NK-92 (cell line): ENCODE results near the gene CAPNS2.
"Not testable (repeated sequence)": the region's sequence is repeated elsewhere in the genome, so short reads cannot be mapped to it uniquely, and the experiment has no call there.

Source experiments
- DNase-seq: peaks from one replicate; lab custom pipeline; 2025; ENCODE audit not compliant: unreplicated experiment; lab: John Stamatoyannopoulos, UW

CAPNS2 gene

DNA sequence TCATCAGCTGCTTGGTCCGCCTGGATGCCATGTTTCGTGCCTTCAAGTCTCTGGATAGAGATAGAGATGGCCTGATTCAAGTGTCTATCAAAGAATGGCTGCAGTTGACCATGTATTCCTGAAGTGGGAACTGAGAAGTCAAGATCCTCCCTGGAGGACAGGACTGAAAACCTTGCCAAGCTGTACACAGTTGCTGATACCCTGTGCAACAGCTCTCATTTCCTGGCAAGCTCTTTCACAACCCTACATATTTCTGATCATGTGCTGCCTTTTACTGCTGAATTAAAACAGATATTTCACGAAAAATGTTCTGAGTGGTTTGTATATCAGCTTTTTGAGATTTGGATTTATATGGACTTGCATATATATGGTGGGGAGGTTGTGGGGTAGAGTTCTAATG is 898 bp downstream of the CAPNS2 start:
- DNase-seq, result no peak

DNA sequence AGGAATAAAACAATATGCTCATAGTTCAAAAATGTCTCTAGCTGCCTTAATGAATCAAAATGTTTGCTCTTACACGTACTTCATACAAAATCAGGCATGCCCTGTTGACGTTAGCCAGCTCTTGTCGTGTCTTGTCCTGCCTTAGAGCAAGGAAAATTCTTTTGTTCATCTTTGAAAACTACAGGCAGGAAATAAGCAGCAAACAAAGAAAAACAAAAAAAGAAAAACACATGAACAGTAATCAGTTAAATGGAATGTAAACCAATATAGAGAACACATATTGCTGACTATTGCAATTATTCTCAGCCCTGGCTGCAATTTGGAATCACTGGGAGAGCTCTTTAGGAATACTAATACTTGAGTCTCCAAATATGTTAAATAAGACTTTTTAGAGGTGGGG is 1.7 kb downstream of the CAPNS2 start:
- no peak for DNase-seq

- no peak for DNase-seq
Measured at GRCh38 chr16:55569025-55569424, 2.5 kb downstream of the CAPNS2 start.

DNA sequence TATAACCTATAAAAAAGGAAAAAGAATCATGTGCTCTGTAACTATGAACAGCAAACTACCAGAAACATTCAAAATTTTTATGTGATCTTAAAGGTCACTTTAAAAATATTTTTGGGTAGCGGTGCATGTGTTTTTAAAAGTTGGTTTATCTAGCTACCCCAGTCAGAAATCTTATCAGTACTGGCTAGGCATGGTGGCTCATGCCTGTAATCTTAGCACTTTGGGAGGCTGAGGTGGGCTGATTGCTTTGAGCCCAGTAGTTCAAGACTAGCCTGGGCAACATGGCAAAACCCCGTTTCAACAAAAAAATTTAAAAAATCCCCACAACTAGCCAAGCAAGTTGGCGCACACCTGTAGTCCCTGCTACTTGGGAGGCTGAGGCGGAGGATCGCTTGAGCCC is 3.7 kb downstream of the CAPNS2 start:
- DNase-seq, result no peak

DNA sequence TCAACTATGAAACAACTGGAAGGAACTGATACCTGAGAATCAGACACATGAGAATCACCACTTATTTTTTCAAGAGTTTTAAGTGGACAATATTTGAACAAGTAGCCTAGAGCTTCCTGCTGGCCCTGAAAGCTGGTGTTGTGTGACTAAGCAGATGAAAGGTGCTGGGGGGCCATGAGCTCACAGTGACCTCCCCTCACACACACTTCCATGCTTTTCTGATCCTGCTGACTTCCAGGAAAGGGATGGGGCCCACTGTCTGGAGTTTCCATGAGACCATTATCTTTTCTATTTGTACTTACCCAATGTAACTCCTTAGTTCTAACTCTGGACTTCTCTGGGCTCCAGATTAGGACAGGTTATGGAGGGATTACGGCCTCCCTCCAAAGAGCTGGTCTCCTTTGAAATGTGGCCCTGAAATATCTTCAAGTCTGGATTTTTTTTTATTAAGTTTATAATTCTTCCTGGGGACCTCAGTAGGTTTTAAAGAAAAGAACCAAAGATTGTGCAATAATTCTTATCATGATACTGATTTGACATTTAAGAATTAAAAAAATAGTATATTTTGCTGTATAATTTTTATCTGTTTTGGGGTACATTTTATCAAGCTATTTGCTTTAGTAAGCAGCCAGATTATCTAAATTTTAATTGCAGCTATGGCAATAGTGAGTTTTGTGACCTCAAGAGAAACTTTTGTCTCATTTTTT is 4.9 kb downstream of the CAPNS2 start:
- no peak for DNase-seq

DNA sequence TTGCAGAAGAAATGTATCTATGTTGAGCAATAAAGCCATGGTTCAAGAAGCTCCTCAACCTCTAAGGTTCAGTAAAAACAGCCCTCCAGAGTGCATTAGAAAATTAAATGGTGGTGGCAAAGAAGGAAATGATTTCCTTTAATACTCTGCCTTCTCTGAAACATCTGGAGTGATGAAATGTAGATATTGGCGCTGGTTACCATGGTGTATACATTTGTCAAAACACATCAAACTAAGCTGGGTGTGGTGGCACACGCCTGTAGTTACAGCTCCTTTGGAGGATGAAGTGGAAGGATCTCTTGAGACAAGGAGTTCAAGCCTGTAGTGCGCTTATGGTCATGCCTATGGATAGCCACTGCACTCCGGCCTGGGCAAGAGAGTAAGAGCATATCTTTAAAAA is 6.0 kb downstream of the CAPNS2 start:
- no peak for DNase-seq

DNA sequence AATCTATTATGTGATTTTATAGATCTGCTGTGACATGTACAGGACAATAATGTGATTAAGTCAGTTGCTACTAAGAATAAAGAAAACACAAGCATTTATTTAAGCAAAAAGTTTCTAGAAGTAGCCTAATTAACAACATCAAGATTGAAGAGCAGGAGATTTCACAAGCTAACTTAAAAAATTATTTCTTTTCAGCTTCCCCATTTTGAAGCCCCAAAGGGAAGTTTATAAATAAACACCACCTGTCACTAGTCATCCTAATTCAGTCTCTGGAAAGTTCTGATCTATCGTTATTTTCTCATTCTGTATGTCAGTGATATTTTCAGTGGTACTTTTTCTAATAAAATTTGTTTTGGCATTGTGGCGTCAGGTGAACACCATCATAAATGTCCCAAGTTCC is 8.3 kb downstream of the CAPNS2 start:
- no peak for DNase-seq

GRCh38 chr16:55575496-55575895 is 9.0 kb downstream of the CAPNS2 start:
- no peak for DNase-seq

DNA sequence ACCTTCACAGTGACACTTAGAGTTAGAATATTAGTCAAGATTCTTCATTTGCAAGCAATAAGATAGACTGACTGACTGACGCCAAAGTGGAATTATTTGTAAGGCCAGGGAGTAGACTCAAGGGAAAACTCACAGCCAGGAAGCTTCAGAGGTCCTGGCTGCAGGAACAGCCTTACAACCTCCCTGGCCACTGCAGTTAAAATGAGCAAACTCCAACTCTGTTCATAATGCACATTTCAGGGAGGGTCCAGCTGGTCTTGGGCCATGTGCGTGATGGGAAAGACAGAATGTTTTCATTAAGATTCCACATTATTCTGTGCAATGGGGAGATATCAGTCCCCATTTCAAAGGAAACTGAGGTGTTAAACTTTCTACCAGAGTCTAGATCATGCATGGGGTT is 9.9 kb downstream of the CAPNS2 start:
- DNase-seq, result no peak

GRCh38 chr16:55577887-55578286 is 11.4 kb downstream of the CAPNS2 start:
- no peak for DNase-seq

GRCh38 chr16:55585631-55586030 is 19.1 kb downstream of the CAPNS2 start:
- no peak for DNase-seq

DNA sequence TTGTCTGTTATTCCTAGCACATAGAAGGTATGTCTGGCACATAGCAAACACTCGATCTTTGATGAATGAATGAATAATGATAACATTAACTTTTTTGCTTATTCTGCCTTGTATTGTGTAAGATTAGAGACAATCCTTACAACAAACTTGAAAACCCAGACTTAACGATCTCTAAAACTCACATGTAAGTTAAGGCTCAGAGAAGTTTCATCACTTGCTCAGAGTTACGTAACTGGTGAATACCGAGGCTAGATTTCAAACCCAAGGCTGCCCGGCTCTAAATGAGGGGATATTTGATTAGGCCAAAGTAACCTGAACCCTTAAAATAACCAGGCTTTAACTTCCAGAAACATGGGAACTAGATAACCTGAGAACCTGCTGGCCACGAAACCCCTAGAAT is 22.3 kb downstream of the CAPNS2 start:
- no peak for DNase-seq

- DNase-seq, result no peak
Measured at GRCh38 chr16:55592306-55592705, 25.8 kb downstream of the CAPNS2 start.

GRCh38 chr16:55597928-55598327 is 31.4 kb downstream of the CAPNS2 start:
- no peak for DNase-seq

DNA sequence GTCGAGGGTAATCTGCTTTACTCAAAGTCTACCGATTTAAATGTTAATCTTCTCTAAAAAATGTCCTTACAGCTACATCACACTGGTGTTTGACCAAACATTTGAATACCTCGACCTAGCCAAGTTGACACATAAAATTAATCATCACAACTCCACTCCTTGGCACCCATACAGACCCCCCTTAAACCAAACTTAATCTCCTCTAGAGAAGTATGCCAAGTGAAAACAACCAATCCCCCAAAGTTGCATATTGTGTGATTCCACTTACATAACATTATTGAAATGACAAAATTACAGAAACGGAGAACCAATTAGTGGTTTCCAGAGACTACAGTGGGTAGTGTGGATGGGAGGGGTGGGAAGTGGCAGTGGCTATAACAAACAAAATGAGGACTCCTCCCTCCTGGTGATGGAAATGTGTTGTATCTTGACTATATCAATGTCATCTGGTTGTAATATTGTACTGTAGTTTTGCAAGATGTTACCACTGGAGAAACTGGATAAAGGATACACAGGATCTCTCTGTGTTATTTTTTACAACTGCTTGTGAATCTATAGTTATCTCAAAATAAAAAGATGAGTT is 39.4 kb downstream of the CAPNS2 start:
- no peak for DNase-seq

GRCh38 chr16:55613613-55614335 is 47.3 kb downstream of the CAPNS2 start:
- DNase-seq, result no peak

- no peak for DNase-seq
Measured at GRCh38 chr16:55615071-55615470, 48.6 kb downstream of the CAPNS2 start.

DNA sequence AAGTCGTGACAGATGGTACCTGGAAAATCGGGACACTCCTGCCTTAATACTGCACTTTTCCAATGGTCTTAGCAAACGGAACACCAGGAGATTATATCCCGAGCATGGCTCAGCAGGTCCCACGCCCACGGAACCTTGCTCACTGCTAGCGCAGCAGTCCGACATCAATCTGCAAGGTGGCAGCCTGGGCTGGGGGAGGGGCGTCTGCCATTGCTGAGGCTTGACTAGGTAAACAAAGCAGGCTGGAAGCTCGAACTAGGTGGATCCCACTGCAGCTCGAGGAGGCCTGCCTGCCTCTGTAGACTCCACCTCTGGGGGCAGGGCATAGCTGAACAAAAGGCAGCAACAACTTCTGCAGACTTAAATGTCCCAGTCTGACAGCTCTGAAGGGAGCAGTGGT is 49.2 kb downstream of the CAPNS2 start:
- DNase-seq, result not testable (repeated sequence)
